Naive thymus-derived CD4-positive, alpha-beta T cell (primary cell): ENCODE results near the gene ARL5B. TPM values are rescaled to one million over a fixed set of nuclear protein-coding genes. Genes with fewer than 3 reads are reported as not detected.

Source experiments
- ATAC-seq: fragments of 150-1000 bp; cut with Tn5 transposase; 2 replicates; pipeline ENCODE4 v1.10.0; 2021; ENCODE audit warnings: mild to moderate bottlenecking, moderate library complexity
- CTCF ChIA-PET: fragments of 350-600 bp; sonication (Branson Sonifier 250); formaldehyde crosslinking; loops from one replicate; lab custom pipeline; 2021; ENCODE audit warnings: antibody characterized with exemption; lab: Charles Lee
- POLR2A ChIA-PET: fragments of 350-600 bp; sonication (Branson Sonifier 250); formaldehyde crosslinking; loops from one replicate; lab custom pipeline; 2021; ENCODE audit warnings: antibody characterized with exemption, inconsistent platforms; lab: Charles Lee
- DNase-seq, 9 donors: peaks; one replicate each; pipeline versions ENCODE4 v3.0.0 to v3.0.0-alpha.2; 2020 to 2022; ENCODE audit warnings: mixed read lengths in 1 of 9
- H3K27ac ChIP-seq: one replicate; pipeline ENCODE4 v1.7.0; 2013; ENCODE audit warnings: mild to moderate bottlenecking, low read depth, low read length, moderate library complexity
- H3K27me3 ChIP-seq, 2 donors: one replicate each; pipeline ENCODE4 v1.7.0; 2013; ENCODE audit warnings: low read length in 2 of 2, mild to moderate bottlenecking in 2 of 2, moderate library complexity in 2 of 2; ENCODE audit not compliant: control insufficient read depth in 2 of 2, insufficient read depth in 2 of 2
- H3K36me3 ChIP-seq, 3 experiments: 1 replicate in 2 of 3; 2 replicates in 1 of 3; pipeline ENCODE4 v1.7.0; 2013; ENCODE audit warnings: low read length in 3 of 3, mild to moderate bottlenecking in 3 of 3, moderate library complexity in 1 of 3; ENCODE audit not compliant: insufficient read depth in 3 of 3, control insufficient read depth in 2 of 3
- H3K4me1 ChIP-seq, 2 donors: one replicate each; pipeline ENCODE4 v1.7.0; 2013; ENCODE audit warnings: low read length in 2 of 2, mild to moderate bottlenecking in 2 of 2, moderate library complexity in 1 of 2; ENCODE audit not compliant: control insufficient read depth in 2 of 2, insufficient read depth in 2 of 2
- H3K4me3 ChIP-seq: 2 replicates; pipeline ENCODE4 v1.7.0; 2013; ENCODE audit warnings: mild to moderate bottlenecking, low read length
- H3K9me3 ChIP-seq, 3 experiments: 1 replicate in 2 of 3; 2 replicates in 1 of 3; pipeline ENCODE4 v1.7.0; 2013; ENCODE audit warnings: low read length in 3 of 3; ENCODE audit not compliant: control insufficient read depth in 2 of 3
- H3K27ac Mint-ChIP-seq, 9 donors: one replicate each; pipeline ENCODE4 v1.8.0; 2020 to 2022; ENCODE audit warnings: mixed read lengths in 9 of 9, mild to moderate bottlenecking in 8 of 9, moderate library complexity in 5 of 9, inconsistent platforms in 2 of 9
- H3K27me3 Mint-ChIP-seq, 5 donors: one replicate each; pipeline ENCODE4 v1.8.0; 2021 to 2022; ENCODE audit warnings: mixed read lengths in 5 of 5, mild to moderate bottlenecking in 1 of 5
- H3K36me3 Mint-ChIP-seq, 5 donors: one replicate each; pipeline ENCODE4 v1.8.0; 2020 to 2022; ENCODE audit warnings: mixed read lengths in 5 of 5, mild to moderate bottlenecking in 3 of 5, inconsistent platforms in 1 of 5
- H3K4me1 Mint-ChIP-seq, 7 donors: one replicate each; pipeline ENCODE4 v1.8.0; 2020 to 2022; ENCODE audit warnings: mixed read lengths in 7 of 7, mild to moderate bottlenecking in 3 of 7, inconsistent platforms in 1 of 7
- H3K4me3 Mint-ChIP-seq, 10 donors: one replicate each; pipeline ENCODE4 v1.8.0; 2020 to 2022; ENCODE audit warnings: mild to moderate bottlenecking in 10 of 10, mixed read lengths in 10 of 10, moderate library complexity in 6 of 10, inconsistent platforms in 2 of 10
- H3K9me3 Mint-ChIP-seq, 11 donors: one replicate each; pipeline ENCODE4 v1.8.0; 2020 to 2022; ENCODE audit warnings: mixed read lengths in 11 of 11, mild to moderate bottlenecking in 4 of 11, inconsistent platforms in 1 of 11, moderate library complexity in 1 of 11
- intact Hi-C, 2 donors: fragments of 100-400 bp; cut with micrococcal nuclease; formaldehyde crosslinking; loops; one replicate each; pipeline ENCODE4 v1.15.1; 2023
- polyA plus RNA-seq, 2 donors: library from polyadenylated mRNA; unstranded; fragments of 300-500 nt; fragmentation: Illumina TruSeq; gene quantifications; one replicate each; pipeline ENCODE4 v1.2.3, GENCODE V29; 2021
- total RNA-seq, 6 experiments: library from RNA in 5 of 6; stranded (reverse) in 5 of 6; gene quantifications; 1 replicate in 5 of 6; 2 replicates in 1 of 6; pipeline ENCODE4 v1.2.3 and lab custom pipeline; 2021 to 2026

ARL5B gene
- total and polyA plus RNA-seq, 7 experiments from 2014 or later = 0.59 to 15.8 (median 13.0) TPM

- Histone ChIP-seq H3K36me3 (peaks cover 0 to 5% (median 0%) of the 10 kb centered on the region in 3 experiments), H3K9me3 (no peaks in the 10 kb centered on the region), H3K27ac (no peak overlapping the region), H3K27me3 (no peaks in the 10 kb centered on the region), H3K4me1 (no peaks in the 10 kb centered on the region), H3K4me3 (no peak overlapping the region)
- Mint-ChIP-seq H3K4me3 (no peak overlapping the region), H3K4me1 (peaks cover 0 to 25% (median 9%) of the 10 kb centered on the region in 7 donors), H3K27ac (peak overlapping the region in 2 of 9 donors; percentile 59 to 60), H3K27me3 (no peaks in the 10 kb centered on the region), H3K36me3 (peaks cover 0 to 11% (median 4%) of the 10 kb centered on the region in 5 donors), H3K9me3 (no peaks in the 10 kb centered on the region)
- CTCF ChIA-PET = no interaction called here
- ATAC-seq = no peak
- intact Hi-C loops = no loop called here
- POLR2A ChIA-PET = no interaction called here
- no peak for DNase-seq
Observed at GRCh38 chr10:18680754-18681153, 21.5 kb downstream of the ARL5B start.

GRCh38 chr10:18681366-18681765 lies 22.1 kb downstream of the ARL5B start:
- Mint-ChIP-seq H3K27ac (no peak overlapping the region), H3K9me3 (no peaks in the 10 kb centered on the region), H3K4me3 (no peak overlapping the region), H3K36me3 (peaks cover 0 to 11% (median 0%) of the 10 kb centered on the region in 5 donors), H3K4me1 (peaks cover 0 to 25% (median 9%) of the 10 kb centered on the region in 7 donors), H3K27me3 (no peaks in the 10 kb centered on the region)
- no peak overlapping the region for H3K27ac ChIP-seq
- no peak for DNase-seq
- intact Hi-C loops = no loop called here
- POLR2A ChIA-PET = no interaction called here
- CTCF ChIA-PET = no interaction called here
- no peaks in the 10 kb centered on the region for H3K27me3 ChIP-seq
- no peak overlapping the region for H3K4me3 ChIP-seq
- no peaks in the 10 kb centered on the region for H3K4me1 ChIP-seq
- no peaks in the 10 kb centered on the region for H3K9me3 ChIP-seq
- no peak for ATAC-seq
- peaks cover 0 to 5% (median 0%) of the 10 kb centered on the region in 3 experiments for H3K36me3 ChIP-seq

GRCh38 chr10:18681971-18682411 lies 22.8 kb downstream of the ARL5B start:
- H3K36me3 Mint-ChIP-seq = peaks cover 0 to 7% (median 0%) of the 10 kb centered on the region in 5 donors
- no peak overlapping the region for H3K27ac ChIP-seq
- ChIA-PET POLR2A (no interaction called here), CTCF (no interaction called here)
- ATAC-seq (no peak), DNase-seq (no peak)
- H3K4me1 Mint-ChIP-seq = peaks cover 0 to 25% (median 9%) of the 10 kb centered on the region in 7 donors
- no peaks in the 10 kb centered on the region for H3K9me3 Mint-ChIP-seq
- H3K27me3 ChIP-seq = no peaks in the 10 kb centered on the region
- intact Hi-C loops = no loop called here
- no peak overlapping the region for H3K4me3 Mint-ChIP-seq
- H3K4me3 ChIP-seq = no peak overlapping the region
- no peaks in the 10 kb centered on the region for H3K9me3 ChIP-seq
- no peaks in the 10 kb centered on the region for H3K27me3 Mint-ChIP-seq
- H3K4me1 ChIP-seq = no peaks in the 10 kb centered on the region
- H3K36me3 ChIP-seq = peaks cover 0 to under 1% (median 0%) of the 10 kb centered on the region in 3 experiments
- peak overlapping the region in 1 of 9 donors; percentile 17 for H3K27ac Mint-ChIP-seq

- Histone ChIP-seq H3K4me3 (no peak overlapping the region), H3K27ac (no peak overlapping the region), H3K4me1 (no peaks in the 10 kb centered on the region), H3K36me3 (no peaks in the 10 kb centered on the region), H3K27me3 (no peaks in the 10 kb centered on the region), H3K9me3 (no peaks in the 10 kb centered on the region)
- ChIA-PET POLR2A (interaction anchor here (0.5 kb wide), 1 partner anchor 82 kb away, joined by 3 read pairs; no protein-coding TSS in a partner anchor), CTCF (no interaction called here)
- DNase-seq = no peak
- Mint-ChIP-seq H3K4me1 (peaks cover 0 to 25% (median 9%) of the 10 kb centered on the region in 7 donors), H3K27ac (no peak overlapping the region), H3K36me3 (peaks cover 0 to 7% (median 0%) of the 10 kb centered on the region in 5 donors), H3K9me3 (no peaks in the 10 kb centered on the region), H3K4me3 (no peak overlapping the region), H3K27me3 (no peaks in the 10 kb centered on the region)
- intact Hi-C loops = no loop called here
- no peak for ATAC-seq
Observed at GRCh38 chr10:18683427-18683826, 24.2 kb downstream of the ARL5B start.

- POLR2A ChIA-PET = interaction anchor here (0.6 kb wide), 1 partner anchor 9 kb away, joined by 3 read pairs; no protein-coding TSS in a partner anchor
- Histone ChIP-seq H3K27me3 (no peaks in the 10 kb centered on the region), H3K4me1 (no peaks in the 10 kb centered on the region), H3K36me3 (no peaks in the 10 kb centered on the region), H3K27ac (no peak overlapping the region), H3K9me3 (no peaks in the 10 kb centered on the region), H3K4me3 (no peak overlapping the region)
- Mint-ChIP-seq H3K36me3 (peaks cover 0 to 7% (median 4%) of the 10 kb centered on the region in 5 donors), H3K4me1 (peaks cover 0 to 25% (median 9%) of the 10 kb centered on the region in 7 donors), H3K27ac (peak overlapping the region in 1 of 9 donors; percentile 57), H3K27me3 (peaks cover 0 to 9% (median 3%) of the 10 kb centered on the region in 5 donors), H3K9me3 (no peaks in the 10 kb centered on the region), H3K4me3 (no peak overlapping the region)
- DNase-seq (no peak), ATAC-seq (no peak)
- intact Hi-C loops = no loop called here
- CTCF ChIA-PET = no interaction called here
Observed at GRCh38 chr10:18684416-18684815, 25.2 kb downstream of the ARL5B start.

GRCh38 chr10:18684953-18685352 lies 25.7 kb downstream of the ARL5B start:
- peaks cover 0 to 10% (median 3%) of the 10 kb centered on the region in 5 donors for H3K27me3 Mint-ChIP-seq
- peaks cover 0 to 25% (median 9%) of the 10 kb centered on the region in 7 donors for H3K4me1 Mint-ChIP-seq
- no peak for ATAC-seq
- H3K36me3 Mint-ChIP-seq = peaks cover 0 to 7% (median 4%) of the 10 kb centered on the region in 5 donors
- peak overlapping the region in 1 of 9 donors; percentile 26 for H3K27ac Mint-ChIP-seq
- Histone ChIP-seq H3K4me1 (no peaks in the 10 kb centered on the region), H3K9me3 (no peaks in the 10 kb centered on the region), H3K27me3 (no peaks in the 10 kb centered on the region), H3K4me3 (no peak overlapping the region), H3K27ac (no peak overlapping the region), H3K36me3 (no peaks in the 10 kb centered on the region)
- ChIA-PET CTCF (no interaction called here), POLR2A (no interaction called here)
- intact Hi-C loops = no loop called here
- DNase-seq = no peak
- no peak overlapping the region for H3K4me3 Mint-ChIP-seq
- no peaks in the 10 kb centered on the region for H3K9me3 Mint-ChIP-seq

GRCh38 chr10:18685555-18685954 lies 26.3 kb downstream of the ARL5B start:
- H3K9me3 Mint-ChIP-seq = no peaks in the 10 kb centered on the region
- H3K4me1 Mint-ChIP-seq = peaks cover 0 to 25% (median 9%) of the 10 kb centered on the region in 7 donors
- Histone ChIP-seq H3K27me3 (no peaks in the 10 kb centered on the region), H3K36me3 (no peaks in the 10 kb centered on the region), H3K4me3 (no peak overlapping the region), H3K4me1 (no peaks in the 10 kb centered on the region), H3K9me3 (no peaks in the 10 kb centered on the region), H3K27ac (no peak overlapping the region)
- H3K27me3 Mint-ChIP-seq = peaks cover 0 to 10% (median 6%) of the 10 kb centered on the region in 5 donors
- H3K27ac Mint-ChIP-seq = no peak overlapping the region
- ATAC-seq = no peak
- POLR2A ChIA-PET = no interaction called here
- intact Hi-C loops = no loop called here
- H3K36me3 Mint-ChIP-seq = peaks cover 0 to 7% (median 4%) of the 10 kb centered on the region in 5 donors
- no peak overlapping the region for H3K4me3 Mint-ChIP-seq
- DNase-seq = no peak
- CTCF ChIA-PET = no interaction called here
